HG03066 (cell line): ENCODE measurements around the gene NOL4L.
"Not testable (repeated sequence)": the region's sequence is repeated elsewhere in the genome, so short reads cannot be mapped to it uniquely, and the experiment has no call there.

ENCODE experiments used
- ATAC-seq: cut with Tn5 transposase; IDR thresholded peaks from one replicate; pipeline ENCODE4 v1.9.1; 2021; ENCODE audit warnings: low read depth; ENCODE audit not compliant: unreplicated experiment

The NOL4L gene

GRCh38 chr20:32578062-32578461 lies 7.1 kb downstream of the NOL4L start:
- ATAC-seq: not testable (repeated sequence)

- ATAC-seq: no peak
These were observed 7.5 kb downstream of the NOL4L start for GRCh38 chr20:32577657-32578056.

DNA sequence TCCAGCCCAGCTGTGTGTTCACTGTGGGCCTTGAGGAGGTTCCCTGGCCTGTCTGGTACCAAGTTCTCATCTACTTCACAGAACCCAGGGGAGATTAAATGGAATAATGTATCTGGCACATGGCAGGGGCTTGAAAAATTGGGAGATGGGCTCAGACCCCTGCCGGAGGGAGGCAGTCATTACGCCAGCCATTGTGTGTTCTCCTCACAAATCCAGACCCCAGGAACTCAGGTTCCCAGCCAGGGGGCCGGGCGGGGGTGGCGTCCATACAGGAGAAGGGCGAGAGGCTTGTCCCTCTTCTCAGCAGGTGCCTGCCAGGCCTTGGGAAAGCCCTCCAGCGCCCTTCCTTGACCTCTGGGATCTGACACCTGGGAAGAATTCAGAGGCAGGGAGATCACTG lies 8.1 kb downstream of the NOL4L start:
- no peak for ATAC-seq

- no peak for ATAC-seq
These were observed 8.6 kb downstream of the NOL4L start for GRCh38 chr20:32576560-32576959.

DNA sequence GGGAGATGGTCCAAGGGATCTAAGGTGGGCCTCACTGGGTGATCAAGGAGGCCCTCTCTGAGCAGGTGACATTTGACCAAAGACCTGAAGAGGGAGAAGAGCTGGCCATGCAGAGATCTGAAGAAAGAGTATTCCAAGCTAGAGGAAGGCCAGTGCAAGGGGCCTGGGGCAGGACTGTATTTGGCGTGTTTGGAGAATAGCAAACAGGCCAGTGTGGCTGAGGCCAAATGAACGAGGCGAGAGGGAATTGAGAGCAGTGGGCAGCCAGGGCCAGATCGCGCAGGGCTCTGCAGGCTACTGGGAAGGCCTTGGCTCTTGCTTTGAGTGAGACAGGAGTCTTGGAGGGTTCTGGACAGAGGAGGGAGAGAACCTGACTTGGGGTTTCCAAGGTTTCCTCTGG lies 9.3 kb downstream of the NOL4L start:
- ATAC-seq: no peak

GRCh38 chr20:32575227-32575581 lies 9.9 kb downstream of the NOL4L start:
- no peak for ATAC-seq

- no peak for ATAC-seq
These were observed 10.6 kb downstream of the NOL4L start for GRCh38 chr20:32574296-32575226.

- ATAC-seq: no peak
These were observed 11.8 kb downstream of the NOL4L start for GRCh38 chr20:32573167-32573851.

DNA sequence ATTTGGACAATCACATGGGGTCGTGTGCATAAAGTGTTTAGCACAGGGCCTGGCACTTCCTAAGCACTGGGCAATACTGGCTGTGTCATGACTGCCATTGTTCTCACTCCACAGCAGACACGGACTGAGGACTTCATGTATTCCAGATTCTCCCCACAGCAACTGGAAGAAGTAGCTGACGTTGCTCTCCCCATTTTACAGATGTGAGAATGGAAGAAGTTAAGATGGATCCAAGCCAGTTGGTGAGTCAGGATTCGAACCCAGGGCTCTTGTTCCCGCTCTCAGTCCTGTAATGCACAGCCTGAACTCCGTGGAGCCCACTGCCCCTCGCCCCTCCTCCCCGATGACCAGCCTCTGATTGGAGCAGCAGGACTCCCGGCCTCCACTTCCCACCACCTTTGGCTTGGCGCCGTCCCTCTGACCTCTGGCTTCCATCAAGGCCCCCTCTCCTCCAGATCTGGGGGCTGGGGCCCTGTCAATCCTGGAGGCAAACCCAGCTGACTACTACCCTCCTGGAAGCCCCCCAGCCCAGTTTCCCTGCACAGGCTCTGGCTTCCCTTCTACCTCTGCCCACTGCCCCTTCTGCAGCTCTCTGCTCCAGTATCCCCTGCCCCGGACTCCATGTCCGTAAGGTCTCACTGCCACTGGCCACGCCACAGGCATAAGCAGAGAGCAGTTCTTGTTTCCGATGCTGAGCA lies 12.7 kb downstream of the NOL4L start:
- ATAC-seq: no peak

DNA sequence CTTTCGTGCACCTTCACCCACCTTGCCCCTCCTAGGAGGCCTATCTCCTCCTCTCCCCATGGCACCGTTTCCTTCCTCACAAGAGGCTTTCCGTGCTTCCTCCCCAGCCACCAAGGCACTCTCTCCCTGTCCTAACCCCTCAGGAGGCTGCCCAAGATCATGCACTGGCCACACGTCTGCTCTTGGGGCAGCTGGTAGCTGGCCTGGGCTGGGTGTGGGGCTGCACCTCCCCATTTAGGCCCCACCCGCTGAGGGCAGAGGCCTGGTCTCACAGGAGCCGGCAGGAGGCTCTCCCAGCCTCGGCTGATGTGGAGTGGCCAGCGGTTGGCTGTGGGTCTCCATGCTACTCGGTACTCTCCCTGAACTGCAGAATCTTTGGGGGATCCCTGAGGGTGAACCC lies 13.6 kb downstream of the NOL4L start:
- ATAC-seq: no peak

DNA sequence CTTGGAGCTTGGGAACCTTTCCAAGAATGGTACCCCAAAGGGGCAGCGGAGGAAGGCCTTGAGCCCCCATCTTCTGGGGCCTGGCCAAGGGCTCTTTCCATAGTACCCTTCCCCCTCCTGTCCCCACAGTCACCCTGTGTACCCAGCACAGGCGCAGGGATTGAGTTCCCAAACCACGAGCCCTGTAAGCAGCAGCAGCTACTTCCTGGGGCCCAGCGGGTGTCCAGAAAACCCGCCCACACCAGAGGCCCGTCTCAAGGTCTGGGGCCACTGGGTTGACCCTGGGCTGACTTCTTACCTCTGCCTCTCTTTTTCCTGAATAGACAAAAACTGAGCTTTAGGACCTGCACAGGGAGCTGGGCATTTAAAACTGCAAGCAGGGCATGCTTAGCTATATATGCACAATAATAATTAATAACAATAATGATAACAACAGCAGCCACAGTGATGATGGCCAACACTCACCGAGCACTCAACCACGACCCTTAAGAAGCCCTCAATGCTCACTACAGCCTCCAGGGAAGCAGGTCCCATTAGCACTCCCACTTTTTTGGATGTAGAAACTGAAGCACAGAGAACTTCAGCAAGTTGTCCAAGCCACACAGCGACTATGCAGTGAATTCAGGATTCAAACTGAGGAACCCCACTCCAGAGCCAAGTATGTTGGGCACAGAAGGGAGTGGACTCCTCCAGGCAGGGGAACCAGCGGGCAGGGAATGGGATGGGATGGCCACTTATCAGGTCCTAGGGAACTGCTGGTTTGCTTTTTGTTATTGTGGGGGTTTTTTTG lies 14.5 kb downstream of the NOL4L start:
- ATAC-seq: no peak

GRCh38 chr20:32569380-32570305 lies 15.5 kb downstream of the NOL4L start:
- no peak for ATAC-seq

GRCh38 chr20:32569018-32569379 lies 16.1 kb downstream of the NOL4L start:
- no peak for ATAC-seq

- no peak for ATAC-seq
These were observed 17.6 kb downstream of the NOL4L start for GRCh38 chr20:32567384-32568178.

- ATAC-seq: no peak
These were observed 18.5 kb downstream of the NOL4L start for GRCh38 chr20:32566379-32567374.

- no peak for ATAC-seq
These were observed 19.4 kb downstream of the NOL4L start for GRCh38 chr20:32565735-32566032.

DNA sequence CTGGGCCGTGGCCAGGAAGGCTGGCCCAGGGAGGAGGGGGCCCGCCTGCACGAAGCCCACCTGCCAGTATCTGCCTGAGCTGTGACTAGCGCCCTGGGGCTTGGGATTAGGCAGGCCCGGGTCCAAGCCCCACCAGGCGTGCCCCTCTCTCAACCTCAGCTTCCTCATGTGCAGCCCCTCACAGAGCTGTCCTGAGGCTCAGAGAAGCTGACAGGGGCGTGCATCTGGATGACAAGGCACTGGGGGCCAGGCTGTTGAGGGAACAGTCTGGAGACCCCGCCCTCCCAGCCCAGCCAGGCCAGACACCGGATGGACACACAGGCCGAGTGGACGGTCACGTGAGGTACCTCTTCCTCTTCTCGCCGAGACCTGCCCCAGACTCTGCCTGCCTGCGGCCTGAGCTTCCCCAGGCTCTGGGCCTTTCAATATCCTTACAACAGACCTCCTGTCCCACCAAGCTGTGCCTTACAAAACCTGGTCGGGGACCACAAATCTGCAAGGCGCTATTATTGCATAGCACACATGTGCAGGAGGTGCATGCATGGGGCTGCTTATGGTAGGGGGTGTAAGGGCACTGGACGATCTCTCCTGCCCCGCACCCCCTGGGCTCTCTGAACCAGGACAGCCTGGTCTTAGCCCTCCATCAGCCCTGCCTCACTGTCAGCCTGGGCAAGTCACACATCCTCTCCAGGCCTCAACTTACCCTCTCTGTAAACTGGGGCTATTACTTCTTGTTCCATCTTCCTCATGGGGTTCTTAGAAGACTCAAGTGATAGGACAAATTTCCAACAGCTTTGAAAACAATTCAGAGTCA lies 20.0 kb downstream of the NOL4L start:
- no peak for ATAC-seq
